ENCODE results near the gene GABPB2.
A peak's percentile ranks its signal among the peaks of the same experiment; 100 is the strongest.

The GABPB2 gene

DNA sequence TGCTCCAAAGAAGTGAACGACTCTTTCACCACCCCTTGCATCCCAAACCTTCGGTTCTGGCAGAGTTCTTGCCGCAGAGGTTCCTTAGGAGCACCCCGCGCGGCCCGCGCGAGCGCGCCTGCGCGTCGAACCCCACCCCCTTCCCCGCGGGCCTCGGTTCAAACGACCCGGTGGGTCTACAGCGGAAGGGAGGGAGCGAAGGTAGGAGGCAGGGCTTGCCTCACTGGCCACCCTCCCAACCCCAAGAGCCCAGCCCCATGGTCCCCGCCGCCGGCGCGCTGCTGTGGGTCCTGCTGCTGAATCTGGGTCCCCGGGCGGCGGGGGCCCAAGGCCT lies 23.0 kb upstream of the GABPB2 start, which contains the start of gene C1orf56:
Gene C1orf56 (plus strand): TSS at position 161 of the 334 bp plus-strand sequence. CDS start 97 bp downstream, at position 258.
- DNase-seq (ENCODE audit: low spot score): no peak
- TF ChIP-seq CTCF (IDR thresholded peaks at IDR 0.05; ENCODE audit: poor library complexity, severe bottlenecking): no peak
- H3K4me3 ChIP-seq (ENCODE audit: severe bottlenecking): peak within 1 kb of the TSS; percentile 51
- ATAC-seq (ENCODE audit: low read depth): peak; percentile 67
- H3K9me3 ChIP-seq (ENCODE audit: severe bottlenecking): no peaks in the 10 kb centered on the region
- H3K36me3 ChIP-seq (ENCODE audit: low read depth): peaks cover 12% of the 10 kb centered on the region
- no peaks in the 10 kb centered on the region for H3K27me3 ChIP-seq (ENCODE audit: insufficient read depth, poor library complexity, severe bottlenecking)
- peaks cover 4% of the 10 kb centered on the region for H3K4me1 ChIP-seq (ENCODE audit: insufficient read depth, poor library complexity, severe bottlenecking)
- peak within 1 kb of the TSS; percentile 59 for H3K27ac ChIP-seq (ENCODE audit: poor library complexity, severe bottlenecking)

DNA sequence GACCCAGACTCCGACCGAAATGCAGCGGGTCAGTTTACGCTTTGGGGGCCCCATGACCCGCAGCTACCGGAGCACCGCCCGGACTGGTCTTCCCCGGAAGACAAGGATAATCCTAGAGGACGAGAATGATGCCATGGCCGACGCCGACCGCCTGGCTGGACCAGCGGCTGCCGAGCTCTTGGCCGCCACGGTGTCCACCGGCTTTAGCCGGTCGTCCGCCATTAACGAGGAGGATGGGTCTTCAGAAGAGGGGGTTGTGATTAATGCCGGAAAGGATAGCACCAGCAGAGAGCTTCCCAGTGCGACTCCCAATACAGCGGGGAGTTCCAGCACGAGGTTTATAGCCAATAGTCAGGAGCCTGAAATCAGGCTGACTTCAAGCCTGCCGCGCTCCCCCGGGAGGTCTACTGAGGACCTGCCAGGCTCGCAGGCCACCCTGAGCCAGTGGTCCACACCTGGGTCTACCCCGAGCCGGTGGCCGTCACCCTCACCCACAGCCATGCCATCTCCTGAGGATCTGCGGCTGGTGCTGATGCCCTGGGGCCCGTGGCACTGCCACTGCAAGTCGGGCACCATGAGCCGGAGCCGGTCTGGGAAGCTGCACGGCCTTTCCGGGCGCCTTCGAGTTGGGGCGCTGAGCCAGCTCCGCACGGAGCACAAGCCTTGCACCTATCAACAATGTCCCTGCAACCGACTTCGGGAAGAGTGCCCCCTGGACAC lies 22.5 kb upstream of the GABPB2 start:
- Histone ChIP-seq H3K27me3 (ENCODE audit: insufficient read depth, poor library complexity, severe bottlenecking) (no peaks in the 10 kb centered on the region), H3K27ac (ENCODE audit: poor library complexity, severe bottlenecking) (peak overlapping the region; percentile 59), H3K4me1 (ENCODE audit: insufficient read depth, poor library complexity, severe bottlenecking) (peaks cover 4% of the 10 kb centered on the region), H3K4me3 (ENCODE audit: severe bottlenecking) (peak overlapping the region; percentile 51), H3K36me3 (ENCODE audit: low read depth) (peaks cover 18% of the 10 kb centered on the region), H3K9me3 (ENCODE audit: severe bottlenecking) (no peaks in the 10 kb centered on the region)
- DNase-seq (ENCODE audit: low spot score) (no peak), ATAC-seq (ENCODE audit: low read depth) (peak; percentile 61)
- TF ChIP-seq CTCF (IDR thresholded peaks at IDR 0.05; ENCODE audit: poor library complexity, severe bottlenecking): peak; percentile 58

DNA sequence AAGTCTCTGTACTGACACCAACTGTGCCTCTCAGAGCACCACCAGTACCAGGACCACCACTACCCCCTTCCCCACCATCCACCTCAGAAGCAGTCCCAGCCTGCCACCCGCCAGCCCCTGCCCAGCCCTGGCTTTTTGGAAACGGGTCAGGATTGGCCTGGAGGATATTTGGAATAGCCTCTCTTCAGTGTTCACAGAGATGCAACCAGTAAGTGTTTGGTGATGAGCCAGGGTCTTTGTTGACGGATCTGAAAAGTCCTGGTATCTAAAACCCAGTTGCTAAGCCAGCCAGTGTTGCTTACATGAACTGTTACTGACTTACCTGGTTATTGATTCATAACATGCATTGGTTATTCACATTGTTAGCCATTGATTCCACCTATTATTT lies 21.9 kb upstream of the GABPB2 start:
- Histone ChIP-seq H3K4me1 (ENCODE audit: insufficient read depth, poor library complexity, severe bottlenecking) (peaks cover 4% of the 10 kb centered on the region), H3K27me3 (ENCODE audit: insufficient read depth, poor library complexity, severe bottlenecking) (no peaks in the 10 kb centered on the region), H3K4me3 (ENCODE audit: severe bottlenecking) (peak overlapping the region; percentile 51), H3K9me3 (ENCODE audit: severe bottlenecking) (no peaks in the 10 kb centered on the region), H3K27ac (ENCODE audit: poor library complexity, severe bottlenecking) (peak overlapping the region; percentile 59), H3K36me3 (ENCODE audit: low read depth) (peaks cover 23% of the 10 kb centered on the region)
- ATAC-seq (ENCODE audit: low read depth) (no peak), DNase-seq (ENCODE audit: low spot score) (no peak)
- peak; percentile 38 for TF ChIP-seq CTCF (IDR thresholded peaks at IDR 0.05; ENCODE audit: poor library complexity, severe bottlenecking)

GRCh38 chr1:151049458-151049857 lies 21.1 kb upstream of the GABPB2 start:
- DNase-seq (ENCODE audit: low spot score): no peak
- H3K27me3 ChIP-seq (ENCODE audit: insufficient read depth, poor library complexity, severe bottlenecking): no peaks in the 10 kb centered on the region
- H3K36me3 ChIP-seq (ENCODE audit: low read depth): peaks cover 31% of the 10 kb centered on the region
- H3K27ac ChIP-seq (ENCODE audit: poor library complexity, severe bottlenecking): peak overlapping the region; percentile 11
- ATAC-seq (ENCODE audit: low read depth): no peak
- no peak overlapping the region for H3K4me3 ChIP-seq (ENCODE audit: severe bottlenecking)
- no peak for TF ChIP-seq CTCF (IDR thresholded peaks at IDR 0.05; ENCODE audit: poor library complexity, severe bottlenecking)
- peaks cover 4% of the 10 kb centered on the region for H3K4me1 ChIP-seq (ENCODE audit: insufficient read depth, poor library complexity, severe bottlenecking)
- H3K9me3 ChIP-seq (ENCODE audit: severe bottlenecking): no peaks in the 10 kb centered on the region

DNA sequence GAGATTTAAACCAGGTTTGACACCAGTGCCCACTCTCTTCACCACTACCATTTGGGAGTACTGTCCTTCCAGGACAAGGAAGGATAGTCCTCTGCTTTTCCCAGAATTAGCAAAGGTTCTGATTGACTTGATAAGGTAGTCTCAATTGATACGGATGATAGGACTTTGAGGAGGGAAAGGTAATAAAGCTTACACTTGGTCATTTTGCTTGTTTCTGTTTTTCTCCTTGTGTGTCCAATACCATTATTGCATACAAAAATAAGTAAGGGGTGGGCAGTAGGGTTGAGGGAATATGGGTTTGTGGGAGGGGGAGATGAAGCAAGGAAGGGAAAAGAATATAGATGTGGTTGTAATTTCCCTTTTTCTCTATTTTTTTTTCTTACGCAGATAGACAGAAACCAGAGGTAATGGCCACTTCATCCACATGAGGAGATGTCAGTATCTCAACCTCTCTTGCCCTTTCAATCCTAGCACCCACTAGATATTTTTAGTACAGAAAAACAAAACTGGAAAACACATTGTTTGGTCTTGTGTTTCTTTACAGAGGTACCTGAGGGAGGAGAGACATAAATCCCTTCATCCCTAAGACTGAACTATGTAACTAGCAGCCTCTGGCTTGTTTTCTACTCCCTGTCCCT lies 20.4 kb upstream of the GABPB2 start:
- H3K4me1 ChIP-seq (ENCODE audit: insufficient read depth, poor library complexity, severe bottlenecking): peaks cover 4% of the 10 kb centered on the region
- no peak for DNase-seq (ENCODE audit: low spot score)
- no peaks in the 10 kb centered on the region for H3K27me3 ChIP-seq (ENCODE audit: insufficient read depth, poor library complexity, severe bottlenecking)
- H3K36me3 ChIP-seq (ENCODE audit: low read depth): peaks cover 38% of the 10 kb centered on the region
- no peak for ATAC-seq (ENCODE audit: low read depth)
- H3K9me3 ChIP-seq (ENCODE audit: severe bottlenecking): no peaks in the 10 kb centered on the region
- TF ChIP-seq CTCF (IDR thresholded peaks at IDR 0.05; ENCODE audit: poor library complexity, severe bottlenecking): no peak
- H3K4me3 ChIP-seq (ENCODE audit: severe bottlenecking): no peak overlapping the region
- H3K27ac ChIP-seq (ENCODE audit: poor library complexity, severe bottlenecking): peak overlapping the region; percentile 11

Measured in RWPE2 (cell line).